PFSK-1 (cell line): ENCODE results near the gene DOCK8.

Source experiments
- POLR2AphosphoS5 ChIP-seq: IDR thresholded peaks from 2 replicates; pipeline ENCODE4 v1.6.1; 2012; ENCODE audit warnings: low read depth, mild to moderate bottlenecking, control low read depth, low read length, moderate library complexity
- SIN3A ChIP-seq: IDR thresholded peaks from 2 replicates; pipeline ENCODE4 v1.6.1; 2012; ENCODE audit warnings: mild to moderate bottlenecking, low read length, moderate library complexity, borderline replicate concordance; ENCODE audit not compliant: insufficient read depth

DNA sequence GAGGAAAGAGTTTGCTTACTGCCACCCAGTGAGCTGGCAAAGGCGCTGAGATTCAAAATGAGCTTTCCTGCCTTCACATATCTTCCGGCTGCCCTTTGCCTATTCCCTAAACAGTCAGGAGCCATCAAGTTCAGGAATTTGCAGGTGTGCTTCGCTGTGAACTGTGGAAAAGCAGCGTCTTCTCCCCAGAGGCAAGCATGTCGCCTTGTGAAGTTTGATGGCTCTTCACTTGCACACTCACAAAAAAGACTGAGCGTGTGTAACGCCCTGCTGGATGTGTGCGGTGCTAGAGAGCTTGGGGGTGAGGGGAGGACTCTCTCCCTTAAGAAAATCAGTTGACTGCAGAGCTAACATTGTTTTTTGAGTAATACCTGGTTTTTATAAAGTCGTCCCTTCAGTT, 288.7 kb downstream of the DOCK8 start:
- no peak for TF ChIP-seq POLR2AphosphoS5
- TF ChIP-seq SIN3A, result no peak
